Stomach (tissue), 4 donors: ENCODE results near the gene BORCS6.

ENCODE experiments used
- CTCF ChIP-seq, 7 experiments: fragments of 450-650 bp in 4 of 7; fragments of 200-600 bp in 3 of 7; sonication (generic) in 3 of 7; IDR thresholded peaks; one replicate each; pipeline ENCODE4 v1.5.1; 2016 to 2019; ENCODE audit warnings: antibody characterized with exemption in 7 of 7, control low read depth in 2 of 7, mild to moderate bottlenecking in 1 of 7
- EP300 ChIP-seq: sonication (generic); formaldehyde crosslinking; IDR thresholded peaks from one replicate; pipeline ENCODE4 v1.6.1; 2017; ENCODE audit warnings: antibody characterized with exemption
- POLR2AphosphoS5 ChIP-seq, 3 donors: sonication (generic); formaldehyde crosslinking; IDR thresholded peaks; one replicate each; pipeline ENCODE4 v1.6.1; 2016; ENCODE audit warnings: antibody characterized with exemption in 3 of 3

DNA sequence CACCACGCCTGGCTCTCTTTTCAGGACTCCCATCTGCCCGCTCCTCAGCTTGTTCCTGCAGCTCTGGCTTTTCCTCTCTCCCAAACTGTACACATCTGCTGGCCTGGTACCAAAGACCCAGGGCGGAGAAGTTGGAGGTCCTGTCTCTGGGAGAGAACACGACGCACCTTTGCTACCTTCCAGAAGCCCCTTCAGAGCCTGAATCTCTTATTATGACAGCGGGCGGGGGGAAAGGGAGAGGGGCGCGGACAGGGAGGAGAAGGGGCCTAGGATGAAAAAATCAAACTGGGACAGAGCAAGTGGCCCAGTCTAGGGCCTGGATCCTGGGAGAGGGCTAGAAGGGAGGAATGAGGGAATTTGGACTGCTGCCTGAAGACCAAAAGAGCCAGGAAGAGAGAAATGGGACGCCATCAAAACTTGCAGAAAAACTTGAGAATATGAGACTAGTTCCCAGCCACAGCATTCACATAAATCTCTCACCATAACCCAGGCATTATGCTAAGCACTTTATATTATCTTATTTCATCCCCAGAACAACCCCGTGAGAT, 35.3 kb downstream of the BORCS6 start:
- TF ChIP-seq EP300 (no peak), CTCF (IDR thresholded peaks at IDR 0.05) (no peak), POLR2AphosphoS5 (IDR thresholded peaks at IDR 0.05) (no peak)
